Activated naive CD4-positive, alpha-beta T cell treated with anti-CD3 and anti-CD28 coated beads, Interleukin-2, amount 50 U/mL, for 16 hours (primary cell): ENCODE measurements around the gene NR2C2.

Source experiments
- DNase-seq: peaks from one replicate; pipeline ENCODE4 v3.0.0-alpha.2; 2020

Gene NR2C2

DNA sequence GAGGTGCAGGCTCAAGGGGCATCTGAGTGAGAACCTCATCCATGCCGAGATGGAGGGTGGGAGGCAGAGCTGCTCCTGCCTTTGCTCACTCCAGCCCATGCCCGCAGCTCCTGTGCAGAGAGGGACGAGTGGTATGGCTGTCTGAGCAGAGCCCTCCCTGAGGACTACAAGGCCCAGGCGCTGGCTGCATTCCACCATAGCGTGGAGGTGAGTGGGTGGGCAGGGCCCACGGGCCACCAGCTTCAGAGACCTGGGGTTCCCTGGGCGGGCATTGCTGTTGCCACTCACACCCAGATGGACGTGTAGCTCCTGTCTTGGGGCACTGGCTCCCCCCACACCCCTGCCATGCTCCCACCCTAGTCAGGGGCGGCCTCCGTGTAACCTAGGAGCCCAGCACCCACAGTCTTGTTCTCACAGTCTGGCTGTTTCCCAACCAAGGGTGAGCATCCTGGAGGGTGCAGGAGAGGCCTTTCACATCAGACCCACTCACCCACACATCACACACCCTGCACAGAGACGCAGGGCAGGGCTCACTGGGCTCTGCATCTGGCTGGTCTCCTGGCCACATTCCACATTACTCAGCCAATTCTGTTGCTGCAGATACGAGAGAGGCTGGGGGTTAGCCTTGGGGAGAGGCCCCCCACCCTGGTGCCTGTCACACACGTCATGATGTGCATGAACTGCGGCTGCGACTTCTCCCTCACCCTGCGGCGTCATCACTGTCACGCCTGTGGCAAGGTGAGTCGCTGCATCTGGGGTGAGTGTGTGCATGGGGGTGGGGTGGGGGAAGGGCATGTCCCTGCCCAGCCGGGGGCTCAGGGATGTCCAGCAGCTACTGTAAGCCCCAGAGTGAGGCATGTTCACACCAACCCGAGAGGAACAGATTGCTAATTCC is 25.3 kb upstream of the NR2C2 start:
- DNase-seq: no peak

DNA sequence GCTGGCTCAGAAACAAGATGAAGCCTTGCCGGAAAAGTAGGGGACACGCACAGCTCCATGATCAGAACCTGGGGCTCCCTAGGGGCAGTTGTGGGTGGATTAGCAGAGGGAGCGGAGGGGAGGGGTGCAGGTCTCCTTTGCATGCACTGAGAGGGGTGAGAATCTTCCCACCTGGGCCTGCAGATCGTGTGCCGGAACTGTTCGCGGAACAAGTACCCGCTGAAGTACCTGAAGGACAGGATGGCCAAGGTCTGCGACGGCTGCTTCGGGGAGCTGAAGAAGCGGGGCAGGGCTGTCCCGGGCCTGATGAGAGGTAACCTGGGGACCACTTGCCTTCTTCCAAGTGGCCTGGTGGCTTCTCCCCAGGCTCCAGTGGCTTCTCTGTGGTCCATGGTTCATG is 24.5 kb upstream of the NR2C2 start:
- DNase-seq: no peak

DNA sequence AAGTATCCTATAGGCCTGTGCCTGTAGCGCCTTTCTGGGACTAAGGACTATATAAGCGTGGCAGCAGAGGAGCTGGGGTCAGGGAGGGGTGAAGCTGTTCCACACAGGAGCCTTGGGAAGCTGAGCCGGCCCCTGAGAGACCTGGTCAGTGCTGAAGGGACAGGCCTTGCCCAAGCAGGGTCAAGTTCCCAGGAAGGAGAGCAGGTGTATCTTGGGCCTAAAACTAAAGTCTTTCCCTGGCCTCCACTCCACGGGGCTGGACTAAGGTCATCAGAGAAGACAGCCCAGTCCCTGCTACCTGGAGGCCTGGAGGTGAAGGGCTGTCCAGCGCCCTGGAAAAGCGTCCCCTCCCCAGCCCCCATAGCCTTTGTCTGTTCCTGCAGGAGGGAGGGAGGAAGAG is 23.9 kb upstream of the NR2C2 start:
- no peak for DNase-seq

DNA sequence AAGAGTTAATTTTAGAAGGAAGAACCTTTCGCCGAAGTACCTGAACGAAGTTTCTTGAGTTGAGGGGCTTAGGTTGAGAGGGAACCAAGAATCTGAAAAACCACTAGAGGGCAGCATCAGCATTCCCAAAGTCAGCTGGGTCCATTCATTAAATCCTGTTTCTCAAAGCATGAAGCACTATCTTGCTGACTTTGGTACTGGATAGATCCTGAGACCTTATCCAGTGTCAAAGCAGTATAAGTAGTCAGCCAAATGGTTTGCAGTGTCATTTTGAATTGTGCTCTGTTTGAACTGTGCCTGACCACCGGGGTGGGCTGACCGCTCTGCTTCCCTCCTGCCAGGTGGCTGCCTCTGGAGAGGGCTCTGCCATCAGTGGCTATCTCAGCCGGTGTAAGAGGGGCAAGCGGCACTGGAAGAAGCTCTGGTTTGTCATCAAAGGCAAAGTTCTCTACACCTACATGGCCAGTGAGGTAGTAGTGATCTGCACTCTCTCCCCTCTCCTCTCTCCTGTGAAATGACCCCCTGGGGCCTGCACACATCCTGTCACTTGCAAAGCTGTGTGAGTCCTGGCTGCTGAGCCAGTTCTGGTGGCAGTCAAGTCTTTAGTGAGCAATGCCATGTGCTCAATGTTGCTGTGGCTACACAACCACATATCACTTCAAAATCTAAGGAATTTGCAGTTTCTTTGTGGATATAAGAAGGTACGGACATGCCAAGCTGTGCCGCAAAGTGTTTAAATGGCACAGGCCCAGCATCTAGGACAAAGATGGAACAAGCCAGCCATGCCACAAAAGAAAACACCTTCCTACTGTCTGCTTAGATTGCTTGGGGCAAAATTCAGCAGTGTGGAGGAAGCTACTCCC is 21.4 kb upstream of the NR2C2 start:
- no peak for DNase-seq

DNA sequence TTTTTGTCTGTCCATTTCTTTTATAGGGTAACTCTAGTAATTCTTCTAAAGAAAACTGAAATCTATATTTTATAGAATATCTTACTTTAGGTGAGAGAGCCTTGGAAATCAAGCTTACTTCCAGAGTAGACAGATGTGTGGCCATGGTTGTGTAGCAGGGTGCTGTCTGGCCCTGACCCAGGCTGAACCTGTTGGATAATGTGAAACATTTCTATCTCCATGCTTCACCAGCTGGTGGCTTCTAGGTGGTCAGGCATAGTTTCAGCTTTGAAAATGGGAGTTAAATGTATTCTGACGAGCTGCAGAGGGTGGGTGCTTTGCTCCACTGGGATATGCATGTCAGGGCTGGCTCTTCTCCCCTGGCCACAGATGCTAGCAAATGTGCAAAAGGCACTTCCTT is 20.8 kb upstream of the NR2C2 start:
- DNase-seq: no peak

DNA sequence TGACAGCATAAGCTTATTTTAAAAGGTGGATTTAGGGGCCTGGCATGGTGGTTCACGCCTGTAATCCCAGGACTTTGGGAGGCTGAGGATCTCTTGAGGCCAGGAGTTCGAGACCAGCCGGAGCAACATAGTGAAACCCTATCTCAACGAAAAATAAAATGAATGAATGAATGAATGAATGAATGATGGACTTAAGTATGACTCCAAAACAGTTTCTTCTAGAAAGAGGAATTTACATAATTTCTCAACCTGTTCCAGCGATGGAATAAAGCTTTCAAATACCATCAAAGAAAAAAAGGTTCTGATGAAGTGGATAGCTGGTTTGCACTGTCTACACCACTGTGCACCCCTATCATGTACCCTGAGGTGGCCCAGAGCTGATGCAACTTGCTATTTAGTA is 20.1 kb upstream of the NR2C2 start:
- no peak for DNase-seq

DNA sequence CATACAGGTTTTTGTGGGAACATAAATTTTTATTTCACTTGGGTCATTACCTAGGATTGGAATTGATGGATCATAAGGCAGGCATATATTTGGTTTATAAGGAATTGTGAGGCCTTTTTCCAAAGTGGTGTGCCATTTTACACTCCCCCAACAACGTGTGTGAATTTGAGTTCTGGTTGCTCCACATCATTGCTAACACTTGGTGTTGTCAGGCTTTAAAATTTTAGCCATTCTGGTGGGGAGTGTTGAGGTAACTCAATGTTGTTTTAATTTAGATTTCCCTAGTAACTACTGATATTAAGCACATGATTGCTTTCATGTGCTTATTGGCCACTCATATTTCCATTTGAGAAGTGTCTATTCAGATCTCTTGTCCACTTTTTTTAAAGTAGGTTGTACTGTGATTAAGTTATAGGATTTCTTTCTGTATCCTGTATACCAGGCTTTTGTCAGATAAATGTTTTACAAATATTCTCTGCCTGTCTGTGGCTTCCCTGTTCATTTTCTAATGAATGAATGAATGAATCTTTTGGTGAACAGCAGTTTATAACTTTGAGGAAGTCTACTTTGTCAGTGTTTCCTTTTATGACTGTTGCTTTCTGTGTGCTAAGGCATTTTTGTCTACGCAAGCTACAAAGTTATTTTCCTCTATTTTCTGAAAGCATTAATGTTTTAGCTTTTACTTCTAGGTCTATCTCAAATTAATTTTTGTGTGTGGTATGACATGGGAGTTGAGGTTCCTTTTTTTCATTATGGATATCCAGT is 17.9 kb upstream of the NR2C2 start:
- no peak for DNase-seq

DNA sequence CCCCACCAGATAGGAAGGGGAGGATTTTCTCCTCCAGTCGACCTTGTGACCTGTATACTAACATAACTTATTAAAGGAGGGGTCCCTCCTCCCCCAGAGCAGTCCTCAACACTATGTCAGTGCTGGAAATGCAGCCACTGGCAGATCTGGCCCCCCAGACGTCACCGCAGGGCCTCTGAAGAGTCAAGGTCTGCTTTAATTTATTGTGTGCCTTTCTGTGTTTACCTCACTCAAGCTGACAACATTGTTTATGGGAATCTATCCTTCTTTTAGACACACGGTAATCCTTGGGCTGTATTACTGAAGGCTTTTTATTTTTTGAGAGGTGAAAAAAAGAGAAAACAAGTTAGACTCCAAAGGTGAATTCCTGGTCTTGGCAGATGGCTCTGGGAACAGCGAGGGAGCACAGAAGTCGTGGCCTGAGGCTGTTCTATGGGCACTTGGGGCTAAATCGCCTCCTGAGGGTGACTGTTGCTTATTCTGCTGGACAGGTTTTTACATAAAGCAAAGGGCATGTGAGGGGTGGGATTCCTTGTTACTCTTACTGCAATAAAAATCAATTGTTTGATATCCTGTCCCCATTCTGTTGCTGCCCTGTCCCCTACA is 13.5 kb upstream of the NR2C2 start:
- DNase-seq: no peak

DNA sequence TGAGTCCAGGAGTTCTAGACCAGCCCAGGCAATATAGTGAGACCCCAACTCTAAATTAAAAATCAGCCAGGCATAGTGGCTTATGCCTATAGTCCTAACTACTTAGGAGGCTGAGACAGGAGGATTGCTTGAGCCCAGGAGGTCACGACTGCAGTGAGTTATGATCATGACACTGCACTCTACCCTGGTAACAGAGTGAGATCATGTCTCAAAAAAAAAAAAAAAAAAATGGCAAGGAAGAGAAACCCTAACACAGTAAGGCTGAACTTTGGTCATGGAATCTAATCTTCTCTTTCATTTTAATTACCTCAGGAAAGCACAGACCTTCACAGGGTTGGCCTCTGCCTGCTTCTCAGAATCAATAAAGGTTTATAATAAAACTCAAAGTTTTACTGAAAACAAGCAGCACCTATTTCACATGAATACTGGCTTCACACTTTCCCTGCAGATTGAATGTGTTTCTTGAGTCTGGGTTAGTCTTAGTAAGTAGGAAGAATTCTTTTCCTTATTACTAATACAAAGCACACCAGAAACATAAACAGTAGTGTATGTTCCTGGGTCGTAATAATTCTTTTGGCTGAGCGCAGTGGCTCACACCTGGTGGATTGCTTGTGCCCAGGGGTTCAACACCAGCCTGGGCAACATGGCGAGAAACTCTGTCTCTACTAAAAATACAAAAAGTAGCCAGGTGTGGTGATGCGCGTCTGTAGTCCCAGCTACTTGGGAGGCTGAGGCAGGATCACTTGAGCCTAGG is 11.6 kb upstream of the NR2C2 start:
- DNase-seq: no peak

DNA sequence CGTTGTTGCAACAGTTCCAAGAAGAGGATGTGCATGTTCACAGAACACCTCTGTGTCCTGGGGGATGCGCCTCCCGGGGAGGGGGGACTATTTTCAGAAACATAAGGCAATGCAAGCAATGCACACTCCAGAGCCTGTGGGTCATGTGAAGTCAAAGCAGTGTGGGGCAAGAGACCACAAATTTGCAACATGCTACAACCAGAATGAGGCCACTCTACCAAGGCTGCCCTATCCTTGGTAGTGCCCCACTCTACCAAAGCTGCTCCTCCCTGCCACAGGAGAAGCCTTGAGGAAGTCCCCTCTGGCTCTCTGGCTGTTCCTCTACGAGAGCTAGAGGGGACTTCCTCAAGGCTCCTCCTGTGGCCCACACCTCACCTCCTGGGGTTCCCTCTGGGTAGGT is 8.4 kb upstream of the NR2C2 start:
- no peak for DNase-seq

DNA sequence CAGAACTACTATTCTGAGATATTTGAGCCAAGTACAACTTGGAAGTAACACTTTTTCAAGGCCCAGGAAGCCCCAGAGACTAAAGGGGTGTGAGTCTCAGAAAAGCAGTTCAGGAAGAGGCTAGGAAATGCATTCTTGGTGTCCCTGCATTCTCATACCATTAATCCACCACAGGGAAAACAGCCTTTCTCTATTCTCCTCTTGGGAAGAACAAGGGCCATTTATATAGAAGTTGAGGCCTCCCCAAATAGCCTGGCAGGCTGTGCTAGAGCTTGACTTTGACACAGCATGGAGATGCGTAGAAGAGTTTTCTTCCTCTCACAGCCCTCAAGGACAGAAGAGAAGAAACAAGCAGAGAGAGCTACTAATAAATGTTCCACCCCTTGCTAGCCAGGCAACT is 5.5 kb upstream of the NR2C2 start:
- no peak for DNase-seq

DNA sequence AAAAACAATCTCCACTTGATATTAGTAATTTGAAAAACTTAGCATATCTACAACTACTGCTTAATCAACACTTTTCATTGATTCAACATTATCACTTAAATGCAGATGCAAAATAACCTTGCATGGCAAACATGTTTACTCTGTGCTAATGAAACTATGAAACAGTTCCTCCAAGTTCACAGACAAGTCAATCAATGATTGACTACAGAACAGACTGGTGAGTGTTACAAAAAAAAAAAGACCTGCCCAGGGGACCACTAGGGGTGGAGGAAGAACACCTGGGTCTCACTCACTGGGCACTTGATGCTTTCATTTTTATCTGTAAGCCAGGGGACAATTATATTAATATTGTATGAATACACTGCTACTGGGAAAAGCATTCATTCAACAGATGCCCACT is 4.3 kb upstream of the NR2C2 start:
- no peak for DNase-seq

DNA sequence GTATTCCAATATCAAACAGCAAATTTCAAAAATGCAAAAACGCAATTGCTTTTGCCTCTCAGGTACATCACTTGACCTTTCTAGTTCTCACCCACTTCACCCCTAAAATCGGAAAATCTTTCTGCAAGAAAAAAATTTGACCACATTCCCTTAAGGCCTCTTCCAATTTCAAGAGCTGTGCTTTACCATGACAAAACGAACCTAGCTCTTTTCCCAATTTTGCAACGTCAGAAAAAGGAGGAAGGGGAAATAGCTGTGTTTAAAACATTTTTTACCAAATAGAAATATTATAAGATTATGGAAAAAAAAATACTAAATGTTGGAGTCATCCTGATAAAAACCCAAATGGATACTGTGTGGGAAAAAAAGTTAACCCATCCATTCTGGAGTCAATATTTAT is 1.1 kb upstream of the NR2C2 start:
- no peak for DNase-seq

DNA sequence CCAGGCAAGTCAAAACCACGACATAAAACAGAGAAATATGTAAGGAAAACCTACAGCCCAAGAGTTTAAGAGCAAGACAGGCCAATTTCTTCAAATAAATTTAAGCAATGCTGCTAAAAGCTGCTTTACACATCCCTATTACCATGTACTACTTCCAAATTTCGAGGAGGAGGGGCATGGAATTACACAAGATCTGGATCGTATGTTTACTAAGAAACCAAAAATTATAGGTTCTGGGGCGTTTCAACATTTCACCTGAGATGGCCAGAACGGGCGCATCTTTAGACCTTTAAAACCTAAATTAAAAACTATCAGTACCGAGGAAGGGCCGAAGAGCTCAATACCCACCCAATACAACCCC is 664 bp upstream of the NR2C2 start:
- no peak for DNase-seq

DNA sequence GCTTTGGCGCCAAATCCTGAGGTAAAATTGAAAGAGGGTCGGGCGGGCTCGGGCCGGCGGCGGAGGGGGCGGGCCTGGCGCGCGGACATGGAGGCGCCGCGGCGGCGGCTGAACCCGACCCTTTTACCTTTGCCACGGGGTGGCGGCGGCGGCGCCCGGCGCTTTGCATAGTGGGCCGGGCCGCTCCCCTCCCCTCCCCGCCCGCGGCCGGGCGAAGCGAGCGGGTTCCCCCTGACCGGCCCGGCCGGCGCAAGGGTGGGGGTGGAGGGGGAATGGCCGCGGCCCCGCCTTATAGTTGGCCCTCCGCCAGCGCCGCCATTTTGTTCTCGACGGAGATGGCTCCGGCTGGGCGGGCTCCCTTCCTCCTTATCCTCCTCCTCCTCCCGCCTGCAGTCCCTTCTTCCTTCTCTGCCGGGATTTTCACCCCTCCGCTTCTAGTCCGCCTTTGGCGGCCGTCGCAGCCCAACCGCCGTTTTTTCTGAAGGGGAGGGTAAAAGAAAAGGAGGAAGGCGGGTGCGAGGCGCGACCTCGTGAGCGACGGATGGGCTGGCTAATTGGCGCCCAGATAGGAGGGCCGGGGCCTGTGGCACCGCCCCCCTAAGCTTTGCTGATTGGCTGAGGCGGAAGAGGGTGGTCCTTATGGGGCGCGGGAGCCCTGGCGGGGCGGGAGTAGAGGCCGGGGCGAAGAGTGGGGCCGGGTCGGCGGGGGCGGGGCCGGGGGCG is 664 bp downstream of the NR2C2 start:
- peak; percentile 96 for DNase-seq

DNA sequence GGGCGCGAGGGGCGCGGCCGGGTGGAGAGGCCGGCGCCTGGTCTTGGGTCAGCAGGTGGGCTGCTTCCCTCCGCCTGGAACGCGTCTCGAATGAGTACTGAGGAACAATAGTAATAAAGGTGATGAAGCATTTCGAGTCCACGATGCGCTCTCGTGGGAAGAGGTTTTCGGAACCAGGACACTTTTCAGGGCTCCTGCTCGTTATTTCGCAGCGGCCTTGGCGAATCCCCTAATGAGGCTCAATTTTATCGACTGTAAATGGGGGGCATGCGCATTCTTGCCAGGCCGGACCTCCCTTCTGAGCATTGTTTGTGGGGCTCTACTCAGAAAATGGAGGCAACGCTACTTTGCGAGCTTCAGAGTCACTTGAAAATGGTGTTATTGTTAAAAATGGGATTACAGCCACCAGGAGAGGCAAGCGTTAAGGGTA is 1.2 kb downstream of the NR2C2 start:
- DNase-seq: no peak

DNA sequence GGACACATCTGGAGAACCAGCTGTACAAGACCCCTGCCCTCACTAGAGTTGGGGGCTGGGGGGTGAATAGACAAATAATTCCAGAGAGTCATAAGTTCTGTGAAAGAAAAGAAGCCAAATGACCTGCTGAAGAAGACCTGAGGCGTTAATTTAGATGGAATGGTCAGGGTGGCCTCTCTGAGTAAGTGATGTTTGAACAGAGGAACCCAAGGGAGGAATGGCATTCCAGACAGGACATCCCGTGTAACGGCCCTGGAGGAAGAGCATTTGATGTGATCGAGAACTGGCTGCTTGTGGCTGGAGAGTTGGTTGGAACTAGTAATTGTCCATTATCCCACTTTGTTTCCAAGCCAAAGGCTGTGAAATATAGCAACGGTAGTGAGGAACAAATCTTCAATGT is 1.7 kb downstream of the NR2C2 start:
- no peak for DNase-seq

DNA sequence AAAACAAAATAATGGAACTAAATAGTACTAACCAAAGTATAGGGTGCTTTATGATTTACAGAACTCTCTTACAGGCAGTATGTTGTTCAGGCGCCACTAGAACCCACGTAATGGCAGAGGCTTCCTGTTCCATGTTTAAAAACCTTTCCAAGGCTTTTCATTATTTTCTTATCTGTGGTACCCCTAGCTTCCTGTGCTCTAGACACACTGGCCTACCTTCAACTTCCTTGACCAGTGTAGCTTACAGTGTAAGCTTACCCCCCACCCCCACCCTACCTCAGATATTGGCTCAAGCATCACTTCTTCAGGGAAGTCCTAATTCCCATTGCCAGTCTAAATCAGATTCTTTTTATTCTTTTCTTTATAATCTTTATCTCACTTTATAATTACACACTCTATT is 2.9 kb downstream of the NR2C2 start:
- DNase-seq: no peak

DNA sequence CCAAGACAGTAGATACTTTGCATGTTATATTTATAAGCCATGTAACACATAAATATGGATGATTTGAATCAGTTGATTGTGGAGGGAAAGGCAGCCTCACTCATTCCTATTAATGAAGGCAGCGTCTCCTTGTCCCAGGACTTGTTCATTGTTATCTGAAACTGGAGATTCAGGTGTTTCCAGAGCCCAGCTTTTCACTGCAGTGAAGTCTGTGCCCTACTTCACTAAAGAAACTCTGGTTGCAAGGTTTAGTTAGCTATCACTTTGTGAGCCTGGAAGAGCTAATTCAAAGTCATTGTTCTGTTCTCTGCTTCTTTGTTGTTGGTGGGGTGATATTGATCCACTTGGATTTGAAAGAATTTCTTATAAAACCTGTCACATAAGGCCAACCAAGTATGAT is 9.8 kb downstream of the NR2C2 start:
- DNase-seq: no peak

DNA sequence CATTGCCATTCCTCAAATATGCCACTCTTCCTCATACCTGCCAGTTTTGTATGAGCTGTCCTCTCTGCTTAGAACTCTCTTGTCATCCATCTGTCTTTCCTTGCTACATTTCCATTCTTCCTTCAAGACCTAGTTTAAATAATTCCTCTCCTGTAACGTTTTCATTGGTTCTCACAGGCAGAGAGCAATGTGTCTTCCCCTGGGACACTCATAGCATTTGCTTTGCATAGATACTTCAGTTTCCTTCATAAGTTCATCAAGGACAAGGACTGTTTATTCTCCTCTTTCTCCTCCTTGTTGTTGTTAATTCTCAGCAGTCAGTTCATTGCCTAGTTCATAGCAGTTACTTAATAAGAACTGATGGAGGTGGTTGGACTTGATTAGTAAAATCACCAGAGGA is 10.5 kb downstream of the NR2C2 start:
- no peak for DNase-seq

DNA sequence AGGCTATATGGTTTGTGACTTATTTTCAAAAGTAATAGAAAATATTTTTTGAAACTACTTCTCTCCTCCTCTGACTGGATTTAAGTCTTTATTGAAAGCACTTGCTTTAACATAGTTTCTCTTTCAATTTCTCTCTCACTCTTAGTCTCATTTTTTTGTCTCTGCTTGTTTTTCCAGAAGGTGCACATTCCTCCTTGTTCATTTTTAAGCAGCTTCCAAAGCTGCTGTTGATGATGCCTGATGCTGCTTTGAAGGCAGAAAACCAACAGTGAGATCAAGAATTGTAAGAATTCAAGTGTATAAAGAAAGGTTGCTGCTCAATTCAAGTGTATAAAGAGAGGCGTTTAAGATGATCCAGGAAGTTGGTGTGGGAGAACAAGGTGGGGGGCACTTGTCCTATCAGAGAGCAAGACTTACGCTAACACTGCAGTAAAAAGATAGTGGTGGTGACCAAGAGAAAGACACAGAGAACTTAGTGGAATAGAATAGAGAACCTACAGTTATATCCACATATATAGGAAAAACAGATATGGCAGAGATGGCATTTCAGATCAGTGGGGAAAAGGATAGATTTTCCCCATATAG is 12.1 kb downstream of the NR2C2 start:
- no peak for DNase-seq
